ENCODE measurements around the gene CTCFL. TPM values are rescaled to one million over a fixed set of nuclear protein-coding genes. Genes with fewer than 3 reads are reported as not detected.
A peak's percentile ranks its signal among the peaks of the same experiment; 100 is the strongest.

CTCFL gene
- total and polyA plus RNA-seq, 8 donors: 0.39 to 0.67 (median 0.50) TPM; not detected in 2

DNA sequence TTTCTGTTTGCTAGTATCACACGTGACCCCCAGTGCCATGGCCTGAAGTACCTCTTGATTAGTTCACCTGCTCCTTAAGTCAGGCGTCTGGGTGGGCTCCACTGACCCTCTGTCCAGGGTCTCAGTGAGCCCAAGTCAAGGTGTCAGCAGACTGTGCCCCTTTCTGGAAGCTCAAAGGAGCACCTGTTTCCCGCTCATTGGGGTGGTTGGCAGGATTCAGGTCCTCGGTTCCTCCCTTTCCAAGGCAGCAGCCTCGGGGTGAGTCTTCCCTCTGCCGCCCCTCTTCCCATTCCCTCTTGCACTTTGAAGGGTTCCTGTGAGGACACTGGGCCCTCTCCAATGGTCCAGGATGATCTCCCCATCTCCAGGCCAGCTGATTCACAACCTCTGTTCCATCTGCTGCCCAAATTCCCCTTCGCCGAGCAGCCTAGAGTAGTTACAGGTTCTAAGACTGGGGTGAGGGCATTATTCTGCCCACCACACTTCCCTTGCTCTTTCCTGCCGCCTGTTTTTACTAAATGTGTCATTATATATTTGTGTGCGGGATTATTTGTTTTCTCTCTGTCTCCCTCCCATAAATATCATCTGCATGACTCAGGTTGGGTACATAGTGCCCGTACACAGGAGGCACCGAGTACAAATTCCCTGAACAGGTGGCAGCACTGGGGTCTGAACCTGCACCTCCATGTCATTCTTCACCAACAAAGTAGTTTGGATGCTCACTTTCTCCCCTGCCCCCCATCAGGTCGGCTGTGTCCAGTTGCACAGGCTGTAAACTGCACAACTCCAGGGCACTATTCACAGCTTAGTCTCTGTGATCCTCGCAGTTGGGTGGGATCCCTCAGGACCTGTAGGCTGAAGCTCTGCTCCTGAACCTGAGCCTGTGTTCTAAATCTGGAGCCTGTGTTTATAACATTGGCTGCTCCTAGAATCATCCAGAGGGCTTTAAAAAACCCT, 75.3 kb downstream of the CTCFL start:
- Histone ChIP-seq H3K4me1 (peaks cover 0 to 39% of the 10 kb centered on the region in 2 donors), H3K36me3 (no peaks in the 10 kb centered on the region), H3K27ac (peak overlapping the region in 1 of 2 donors; percentile 89), H3K27me3 (peaks cover 0 to 16% of the 10 kb centered on the region in 2 donors), H3K4me3 (no peak overlapping the region), H3K9me3 (no peaks in the 10 kb centered on the region)
- intact Hi-C loops (cut with DNase I): no loop called here
- TF ChIP-seq, protein P1, sequence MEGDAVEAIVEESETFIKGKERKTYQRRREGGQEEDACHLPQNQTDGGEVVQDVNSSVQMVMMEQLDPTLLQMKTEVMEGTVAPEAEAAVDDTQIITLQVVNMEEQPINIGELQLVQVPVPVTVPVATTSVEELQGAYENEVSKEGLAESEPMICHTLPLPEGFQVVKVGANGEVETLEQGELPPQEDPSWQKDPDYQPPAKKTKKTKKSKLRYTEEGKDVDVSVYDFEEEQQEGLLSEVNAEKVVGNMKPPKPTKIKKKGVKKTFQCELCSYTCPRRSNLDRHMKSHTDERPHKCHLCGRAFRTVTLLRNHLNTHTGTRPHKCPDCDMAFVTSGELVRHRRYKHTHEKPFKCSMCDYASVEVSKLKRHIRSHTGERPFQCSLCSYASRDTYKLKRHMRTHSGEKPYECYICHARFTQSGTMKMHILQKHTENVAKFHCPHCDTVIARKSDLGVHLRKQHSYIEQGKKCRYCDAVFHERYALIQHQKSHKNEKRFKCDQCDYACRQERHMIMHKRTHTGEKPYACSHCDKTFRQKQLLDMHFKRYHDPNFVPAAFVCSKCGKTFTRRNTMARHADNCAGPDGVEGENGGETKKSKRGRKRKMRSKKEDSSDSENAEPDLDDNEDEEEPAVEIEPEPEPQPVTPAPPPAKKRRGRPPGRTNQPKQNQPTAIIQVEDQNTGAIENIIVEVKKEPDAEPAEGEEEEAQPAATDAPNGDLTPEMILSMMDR (IDR thresholded peaks at IDR 0.05): no peak
- no peak for DNase-seq
- no peak for ATAC-seq

DNA sequence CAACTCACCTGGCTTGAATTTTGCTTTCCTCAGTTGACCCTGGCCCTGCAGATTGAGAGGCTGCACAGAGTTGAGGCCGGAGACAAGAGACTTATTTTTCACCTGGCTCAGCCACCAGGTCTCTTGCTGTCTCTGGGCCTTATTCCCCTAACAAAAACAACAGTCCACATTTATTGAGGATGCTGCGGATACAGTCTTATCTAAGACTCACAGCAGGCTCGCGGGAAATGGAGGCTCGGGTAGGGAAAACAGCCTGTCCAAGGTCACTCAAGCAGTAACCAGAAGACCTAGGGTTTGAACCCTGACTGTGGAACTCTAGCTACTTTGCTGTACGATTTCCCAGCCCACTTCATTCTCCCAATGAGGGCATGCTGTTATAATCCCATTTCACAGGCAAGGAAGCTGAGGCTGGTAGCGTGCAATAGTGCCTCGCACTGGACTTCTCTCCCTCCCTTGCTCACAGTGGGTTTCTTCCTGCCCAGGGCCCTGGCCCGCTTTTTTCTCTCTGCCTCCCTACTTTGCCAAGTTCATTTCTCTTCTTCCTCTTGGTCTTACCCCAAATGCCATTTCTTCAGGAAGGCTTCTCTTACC, 76.1 kb downstream of the CTCFL start:
- intact Hi-C loops (cut with DNase I): no loop called here
- Histone ChIP-seq H3K27ac (no peak overlapping the region), H3K9me3 (no peaks in the 10 kb centered on the region), H3K27me3 (peaks cover 0 to 16% of the 10 kb centered on the region in 2 donors), H3K36me3 (no peaks in the 10 kb centered on the region), H3K4me3 (no peak overlapping the region), H3K4me1 (peaks cover 0 to 39% of the 10 kb centered on the region in 2 donors)
- DNase-seq (no peak), ATAC-seq (no peak)
- TF ChIP-seq, protein P1 (IDR thresholded peaks at IDR 0.05): no peak

Other genes starting within 250 kb of the CTCFL start
- gene SPO11, start 195.3 kb downstream of the CTCFL start, total RNA-seq: not detected
- not detected for gene SPO11, start 195.3 kb downstream of the CTCFL start, polyA plus RNA-seq (ENCODE audit: insufficient read length in 6 of 6)
- gene RAE1, start 173.9 kb downstream of the CTCFL start, total RNA-seq: 10 to 100 TPM; 16.4 to 18.1 TPM
- gene RAE1, start 173.9 kb downstream of the CTCFL start, polyA plus RNA-seq (ENCODE audit: insufficient read length in 6 of 6): 10 to 100 TPM; 45.8 to 55.5 (median 51.0) TPM
- 10 to 100 TPM; 17.6 to 20.0 TPM for gene RBM38, start 133.7 kb downstream of the CTCFL start, total RNA-seq
- 10 to 100 TPM; 16.8 to 29.5 (median 21.9) TPM for gene RBM38, start 133.7 kb downstream of the CTCFL start, polyA plus RNA-seq (ENCODE audit: insufficient read length in 6 of 6)
- gene PCK1, start 36.0 kb upstream of the CTCFL start, total RNA-seq: not detected
- under 1 TPM; 0.08 to 0.41 (median 0.29) TPM for gene PCK1, start 36.0 kb upstream of the CTCFL start, polyA plus RNA-seq (ENCODE audit: insufficient read length in 6 of 6)
- gene ZBP1, start 95.3 kb upstream of the CTCFL start, total RNA-seq: 1 to 10 TPM; 1.0 to 5.3 TPM
- under 1 TPM in 4 of 6 donors, not detected in 2; 0.11 to 0.57 (median 0.18) TPM for gene ZBP1, start 95.3 kb upstream of the CTCFL start, polyA plus RNA-seq (ENCODE audit: insufficient read length in 6 of 6)
- 100 to 1,000 TPM in 1 of 2 donors, 10 to 100 TPM in 1; 41.0 to 109 TPM for gene PMEPA1, start 184.9 kb upstream of the CTCFL start, total RNA-seq
- 10 to 100 TPM; 19.4 to 39.5 (median 24.9) TPM for gene PMEPA1, start 184.9 kb upstream of the CTCFL start, polyA plus RNA-seq (ENCODE audit: insufficient read length in 6 of 6)

Data from left lung (tissue), 10 donors.